ENCODE results near the gene SETBP1. TPM values are rescaled to one million over a fixed set of nuclear protein-coding genes. Genes with fewer than 3 reads are reported as not detected.

SETBP1 gene
- total RNA-seq, 1 experiment from 2014 or later, result 0.23 TPM

DNA sequence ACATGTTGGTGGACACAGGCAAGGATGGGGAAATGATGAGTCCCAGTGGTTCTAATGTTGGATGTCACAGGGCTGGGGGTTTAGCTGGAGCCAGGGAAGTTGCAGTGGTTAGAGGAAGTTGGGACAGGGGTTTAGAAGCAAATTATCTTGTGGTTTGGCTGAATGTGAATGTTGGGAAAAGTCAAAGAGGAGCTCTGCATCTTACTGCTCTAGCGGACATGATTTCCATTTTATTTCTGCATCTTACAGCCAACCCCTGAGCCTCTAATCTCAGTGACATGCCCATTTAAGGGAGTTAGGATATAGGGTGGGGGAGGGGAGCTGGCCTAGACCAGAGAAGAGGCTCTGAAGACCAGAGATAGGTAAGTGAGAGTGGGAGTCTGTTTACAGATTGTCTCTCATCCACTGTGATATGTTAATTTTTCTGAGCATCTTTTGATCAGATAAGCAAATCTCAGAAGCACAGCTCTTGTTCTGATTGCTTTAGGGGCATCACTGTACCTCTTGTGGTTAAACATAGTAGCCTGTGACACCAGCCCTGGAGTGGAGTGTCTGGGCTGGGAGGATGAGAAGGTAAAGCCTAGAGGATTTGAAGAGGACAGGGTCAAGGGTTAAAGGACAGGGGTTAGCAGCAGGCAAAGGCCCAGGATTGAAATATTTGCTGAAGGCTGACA, 43.6 kb downstream of the SETBP1 start:
- H3K27ac ChIP-seq (ENCODE audit: low read length), result no peak overlapping the region
- ATAC-seq (no peak), DNase-seq (ENCODE audit: low read depth, low spot score) (no peak)
- H3K4me3 ChIP-seq (ENCODE audit: low read depth in 2 of 2, low read length in 2 of 2), result no peak overlapping the region
- TF ChIP-seq SIN3A (IDR thresholded peaks at IDR 0.05; ENCODE audit: borderline replicate concordance, insufficient read depth, low read depth, low read length), result no peak
- ChIA-PET POLR2A (no interaction called here), CTCF (no interaction called here)
- no peaks in the 10 kb centered on the region for H3K9me3 ChIP-seq (ENCODE audit: control insufficient read depth, insufficient read depth, low read depth, low read length)
- BruUV-seq (replicated peaks), result no TSS peak
- intact Hi-C loops (cut with micrococcal nuclease; ENCODE audit: unreplicated experiment) (no loop called here), in situ Hi-C loops (cut with HindIII; ENCODE audit: low pct_unique_long_range_greater_than_20kb, low sequenced_read_pairs) (no loop called here)
- H3K4me1 ChIP-seq (ENCODE audit: control insufficient read depth, insufficient read depth, low read length), result no peaks in the 10 kb centered on the region
- no peaks in the 10 kb centered on the region for H3K36me3 ChIP-seq (ENCODE audit: control insufficient read depth, insufficient read depth, low read length)
- H3K27me3 ChIP-seq (ENCODE audit: control insufficient read depth, insufficient read depth, low read length), result no peaks in the 10 kb centered on the region

DNA sequence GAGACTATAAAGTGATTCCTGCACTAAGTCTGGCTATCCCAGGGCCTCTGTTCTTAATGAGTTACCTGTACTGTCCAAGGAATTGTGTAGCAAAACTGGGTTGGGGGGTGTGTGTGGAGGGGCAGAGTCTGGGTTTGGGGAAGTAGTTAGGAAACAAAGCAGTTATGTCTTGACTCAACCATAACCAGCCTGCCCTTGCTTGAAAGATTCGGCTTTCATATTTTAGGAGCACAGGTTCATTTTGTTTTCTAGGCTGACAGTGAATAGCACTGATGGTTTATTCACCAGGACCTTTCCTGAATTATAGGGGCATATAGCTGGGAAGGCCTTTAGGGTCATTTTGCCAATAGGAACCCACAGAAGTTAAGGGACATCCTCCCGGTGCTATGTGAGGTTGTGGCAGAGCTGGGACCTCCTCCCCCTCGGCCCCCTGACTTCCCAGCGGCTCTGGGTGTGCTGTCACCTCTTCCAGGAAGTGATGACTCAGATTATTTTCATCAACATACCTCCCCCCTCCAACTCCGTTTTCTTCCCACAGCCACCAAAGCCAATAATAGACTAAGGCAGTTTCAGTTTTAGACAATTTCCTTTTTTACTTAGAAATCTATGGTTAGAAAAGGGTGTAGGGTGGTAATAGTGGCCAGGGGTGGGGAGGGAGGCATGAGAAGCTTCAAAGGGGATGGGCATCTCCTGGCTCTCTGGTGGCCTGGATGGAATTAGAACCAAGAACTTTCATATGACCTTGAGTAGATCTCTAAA, 44.8 kb downstream of the SETBP1 start:
- ATAC-seq, result no peak
- H3K36me3 ChIP-seq (ENCODE audit: control insufficient read depth, insufficient read depth, low read length), result no peaks in the 10 kb centered on the region
- H3K9me3 ChIP-seq (ENCODE audit: control insufficient read depth, insufficient read depth, low read depth, low read length), result no peaks in the 10 kb centered on the region
- intact Hi-C loops (cut with micrococcal nuclease; ENCODE audit: unreplicated experiment), result no loop called here
- in situ Hi-C loops (cut with HindIII; ENCODE audit: low pct_unique_long_range_greater_than_20kb, low sequenced_read_pairs), result no loop called here
- no peak overlapping the region for H3K4me3 ChIP-seq (ENCODE audit: low read depth in 2 of 2, low read length in 2 of 2)
- BruUV-seq (replicated peaks), result no TSS peak
- H3K27me3 ChIP-seq (ENCODE audit: control insufficient read depth, insufficient read depth, low read length), result no peaks in the 10 kb centered on the region
- ChIA-PET CTCF (no interaction called here), POLR2A (no interaction called here)
- no peak overlapping the region for H3K27ac ChIP-seq (ENCODE audit: low read length)
- no peaks in the 10 kb centered on the region for H3K4me1 ChIP-seq (ENCODE audit: control insufficient read depth, insufficient read depth, low read length)
- no peak for DNase-seq (ENCODE audit: low read depth, low spot score)
- TF ChIP-seq SIN3A (IDR thresholded peaks at IDR 0.05; ENCODE audit: borderline replicate concordance, insufficient read depth, low read depth, low read length) (no peak), POLR2AphosphoS5 (IDR thresholded peaks at IDR 0.05; ENCODE audit: low read depth, low read length) (no peak), TCF7L2 (IDR thresholded peaks at IDR 0.05; ENCODE audit: low read depth, low read length) (no peak)
- TF ChIP-seq, protein P1, sequence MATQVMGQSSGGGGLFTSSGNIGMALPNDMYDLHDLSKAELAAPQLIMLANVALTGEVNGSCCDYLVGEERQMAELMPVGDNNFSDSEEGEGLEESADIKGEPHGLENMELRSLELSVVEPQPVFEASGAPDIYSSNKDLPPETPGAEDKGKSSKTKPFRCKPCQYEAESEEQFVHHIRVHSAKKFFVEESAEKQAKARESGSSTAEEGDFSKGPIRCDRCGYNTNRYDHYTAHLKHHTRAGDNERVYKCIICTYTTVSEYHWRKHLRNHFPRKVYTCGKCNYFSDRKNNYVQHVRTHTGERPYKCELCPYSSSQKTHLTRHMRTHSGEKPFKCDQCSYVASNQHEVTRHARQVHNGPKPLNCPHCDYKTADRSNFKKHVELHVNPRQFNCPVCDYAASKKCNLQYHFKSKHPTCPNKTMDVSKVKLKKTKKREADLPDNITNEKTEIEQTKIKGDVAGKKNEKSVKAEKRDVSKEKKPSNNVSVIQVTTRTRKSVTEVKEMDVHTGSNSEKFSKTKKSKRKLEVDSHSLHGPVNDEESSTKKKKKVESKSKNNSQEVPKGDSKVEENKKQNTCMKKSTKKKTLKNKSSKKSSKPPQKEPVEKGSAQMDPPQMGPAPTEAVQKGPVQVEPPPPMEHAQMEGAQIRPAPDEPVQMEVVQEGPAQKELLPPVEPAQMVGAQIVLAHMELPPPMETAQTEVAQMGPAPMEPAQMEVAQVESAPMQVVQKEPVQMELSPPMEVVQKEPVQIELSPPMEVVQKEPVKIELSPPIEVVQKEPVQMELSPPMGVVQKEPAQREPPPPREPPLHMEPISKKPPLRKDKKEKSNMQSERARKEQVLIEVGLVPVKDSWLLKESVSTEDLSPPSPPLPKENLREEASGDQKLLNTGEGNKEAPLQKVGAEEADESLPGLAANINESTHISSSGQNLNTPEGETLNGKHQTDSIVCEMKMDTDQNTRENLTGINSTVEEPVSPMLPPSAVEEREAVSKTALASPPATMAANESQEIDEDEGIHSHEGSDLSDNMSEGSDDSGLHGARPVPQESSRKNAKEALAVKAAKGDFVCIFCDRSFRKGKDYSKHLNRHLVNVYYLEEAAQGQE (IDR thresholded peaks at IDR 0.05; ENCODE audit: insufficient read depth in 1 of 2, low read depth in 2 of 2, low read length in 1 of 2), result no peak
- TF ChIP-seq, protein P2, sequence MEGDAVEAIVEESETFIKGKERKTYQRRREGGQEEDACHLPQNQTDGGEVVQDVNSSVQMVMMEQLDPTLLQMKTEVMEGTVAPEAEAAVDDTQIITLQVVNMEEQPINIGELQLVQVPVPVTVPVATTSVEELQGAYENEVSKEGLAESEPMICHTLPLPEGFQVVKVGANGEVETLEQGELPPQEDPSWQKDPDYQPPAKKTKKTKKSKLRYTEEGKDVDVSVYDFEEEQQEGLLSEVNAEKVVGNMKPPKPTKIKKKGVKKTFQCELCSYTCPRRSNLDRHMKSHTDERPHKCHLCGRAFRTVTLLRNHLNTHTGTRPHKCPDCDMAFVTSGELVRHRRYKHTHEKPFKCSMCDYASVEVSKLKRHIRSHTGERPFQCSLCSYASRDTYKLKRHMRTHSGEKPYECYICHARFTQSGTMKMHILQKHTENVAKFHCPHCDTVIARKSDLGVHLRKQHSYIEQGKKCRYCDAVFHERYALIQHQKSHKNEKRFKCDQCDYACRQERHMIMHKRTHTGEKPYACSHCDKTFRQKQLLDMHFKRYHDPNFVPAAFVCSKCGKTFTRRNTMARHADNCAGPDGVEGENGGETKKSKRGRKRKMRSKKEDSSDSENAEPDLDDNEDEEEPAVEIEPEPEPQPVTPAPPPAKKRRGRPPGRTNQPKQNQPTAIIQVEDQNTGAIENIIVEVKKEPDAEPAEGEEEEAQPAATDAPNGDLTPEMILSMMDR (IDR thresholded peaks at IDR 0.05), result no peak

DNA sequence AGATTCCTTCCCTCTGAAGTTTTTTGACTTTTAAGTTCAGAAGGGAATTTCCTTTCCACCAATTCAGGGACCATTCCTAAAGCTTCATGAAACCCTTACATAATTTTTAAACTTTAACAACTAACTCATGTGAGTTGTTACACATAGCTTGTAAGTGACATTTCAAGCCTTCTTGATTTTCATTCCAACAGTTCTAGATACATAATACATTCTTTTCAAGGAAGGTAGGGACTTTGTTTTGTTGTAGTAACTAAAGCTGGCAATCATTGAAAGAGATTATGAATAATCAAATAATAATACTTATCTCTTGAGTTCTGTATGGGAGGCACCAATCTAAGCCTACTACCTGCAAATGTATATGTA, 45.4 kb downstream of the SETBP1 start:
- in situ Hi-C loops (cut with HindIII; ENCODE audit: low pct_unique_long_range_greater_than_20kb, low sequenced_read_pairs), result no loop called here
- CTCF ChIA-PET, result no interaction called here

More for the DNA sequence above, 45.4 kb downstream of the SETBP1 start:
- no peaks in the 10 kb centered on the region for H3K36me3 ChIP-seq (ENCODE audit: control insufficient read depth, insufficient read depth, low read length)
- H3K27ac ChIP-seq (ENCODE audit: low read length), result no peak overlapping the region
- DNase-seq (ENCODE audit: low read depth, low spot score), result no peak
- no peak for ATAC-seq
- no peak overlapping the region for H3K4me3 ChIP-seq (ENCODE audit: low read depth in 2 of 2, low read length in 2 of 2)
- H3K4me1 ChIP-seq (ENCODE audit: control insufficient read depth, insufficient read depth, low read length), result no peaks in the 10 kb centered on the region
- POLR2A ChIA-PET, result interaction anchor here (0.7 kb wide), 1 partner anchor 576 kb away, joined by 4 read pairs; no protein-coding TSS in a partner anchor
- H3K27me3 ChIP-seq (ENCODE audit: control insufficient read depth, insufficient read depth, low read length), result no peaks in the 10 kb centered on the region
- BruUV-seq (replicated peaks), result no TSS peak
- no peaks in the 10 kb centered on the region for H3K9me3 ChIP-seq (ENCODE audit: control insufficient read depth, insufficient read depth, low read depth, low read length)
- TF ChIP-seq, protein P2 (IDR thresholded peaks at IDR 0.05), result no peak
- no peak for TF ChIP-seq POLR2AphosphoS5 (IDR thresholded peaks at IDR 0.05; ENCODE audit: low read depth, low read length)
- TF ChIP-seq TCF7L2 (IDR thresholded peaks at IDR 0.05; ENCODE audit: low read depth, low read length), result no peak
- TF ChIP-seq, protein P1 (IDR thresholded peaks at IDR 0.05; ENCODE audit: insufficient read depth in 1 of 2, low read depth in 2 of 2, low read length in 1 of 2), result no peak
- TF ChIP-seq SIN3A (IDR thresholded peaks at IDR 0.05; ENCODE audit: borderline replicate concordance, insufficient read depth, low read depth, low read length), result no peak
- intact Hi-C loops (cut with micrococcal nuclease; ENCODE audit: unreplicated experiment), result no loop called here
